ENCODE data around the gene NLE1. TPM values are rescaled to one million over a fixed set of nuclear protein-coding genes. Genes with fewer than 3 reads are reported as not detected.

NLE1 gene
- total and polyA plus RNA-seq, 2 donors from 2014 or later = 9.6 to 11.0 TPM

GRCh38 chr17:35084987-35085386 lies 57.1 kb downstream of the NLE1 start:
- Histone ChIP-seq H3K36me3 (ENCODE audit: control insufficient read depth in 2 of 3, insufficient read depth in 3 of 3, low read length in 3 of 3) (no peaks in the 10 kb centered on the region), H3K27me3 (ENCODE audit: control insufficient read depth, insufficient read depth, low read length) (no peaks in the 10 kb centered on the region), H3K4me3 (ENCODE audit: low read length in 3 of 3) (no peak overlapping the region), H3K9ac (ENCODE audit: low read length in 3 of 3) (no peak overlapping the region), H3K9me3 (ENCODE audit: control insufficient read depth in 2 of 3, insufficient read depth in 1 of 3, low read length in 3 of 3) (no peaks in the 10 kb centered on the region), H3K4me1 (ENCODE audit: control insufficient read depth in 2 of 3, insufficient read depth in 2 of 3, low read depth in 1 of 3, low read length in 3 of 3) (peaks cover 0 to 11% (median 8%) of the 10 kb centered on the region in 3 donors), H3K27ac (ENCODE audit: low read depth in 2 of 2, low read length in 2 of 2) (no peak overlapping the region)
- FAIRE-seq (no peak), DNase-seq (no peak)
- intact Hi-C loops (cut with DNase I) = no loop called here
- TF ChIP-seq CTCF (IDR thresholded peaks at IDR 0.05; ENCODE audit: borderline replicate concordance, extremely low read depth, insufficient read depth) = no peak

DNA sequence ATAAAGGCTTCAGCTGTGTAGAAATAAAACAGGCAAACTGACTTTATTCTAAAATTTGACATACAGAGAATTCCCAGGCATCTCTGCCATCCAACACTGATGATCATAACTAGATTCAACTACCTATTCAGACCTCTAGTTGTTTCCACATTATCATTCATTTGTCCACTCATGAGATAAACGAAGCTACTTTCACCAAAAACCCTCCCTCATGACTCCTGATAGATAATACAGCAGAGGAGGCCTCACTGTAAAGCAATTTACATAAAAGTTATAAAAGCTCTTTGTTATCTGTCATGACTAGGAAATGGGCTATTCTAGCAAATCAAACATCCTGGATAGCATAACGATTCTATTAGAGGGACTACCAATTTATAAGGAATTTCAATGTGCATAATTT lies 59.0 kb downstream of the NLE1 start:
- no peak for TF ChIP-seq CTCF (IDR thresholded peaks at IDR 0.05; ENCODE audit: borderline replicate concordance, extremely low read depth, insufficient read depth)
- DNase-seq (no peak), FAIRE-seq (no peak)
- H3K27ac ChIP-seq (ENCODE audit: low read depth in 2 of 2, low read length in 2 of 2) = no peak overlapping the region
- no peak overlapping the region for H3K4me3 ChIP-seq (ENCODE audit: low read length in 3 of 3)
- H3K9ac ChIP-seq (ENCODE audit: low read length in 3 of 3) = no peak overlapping the region
- no peaks in the 10 kb centered on the region for H3K27me3 ChIP-seq (ENCODE audit: control insufficient read depth, insufficient read depth, low read length)
- intact Hi-C loops (cut with DNase I) = no loop called here
- no peaks in the 10 kb centered on the region for H3K36me3 ChIP-seq (ENCODE audit: control insufficient read depth in 2 of 3, insufficient read depth in 3 of 3, low read length in 3 of 3)
- H3K9me3 ChIP-seq (ENCODE audit: control insufficient read depth in 2 of 3, insufficient read depth in 1 of 3, low read length in 3 of 3) = no peaks in the 10 kb centered on the region
- H3K4me1 ChIP-seq (ENCODE audit: control insufficient read depth in 2 of 3, insufficient read depth in 2 of 3, low read depth in 1 of 3, low read length in 3 of 3) = peaks cover 0 to 11% (median 2%) of the 10 kb centered on the region in 3 donors

DNA sequence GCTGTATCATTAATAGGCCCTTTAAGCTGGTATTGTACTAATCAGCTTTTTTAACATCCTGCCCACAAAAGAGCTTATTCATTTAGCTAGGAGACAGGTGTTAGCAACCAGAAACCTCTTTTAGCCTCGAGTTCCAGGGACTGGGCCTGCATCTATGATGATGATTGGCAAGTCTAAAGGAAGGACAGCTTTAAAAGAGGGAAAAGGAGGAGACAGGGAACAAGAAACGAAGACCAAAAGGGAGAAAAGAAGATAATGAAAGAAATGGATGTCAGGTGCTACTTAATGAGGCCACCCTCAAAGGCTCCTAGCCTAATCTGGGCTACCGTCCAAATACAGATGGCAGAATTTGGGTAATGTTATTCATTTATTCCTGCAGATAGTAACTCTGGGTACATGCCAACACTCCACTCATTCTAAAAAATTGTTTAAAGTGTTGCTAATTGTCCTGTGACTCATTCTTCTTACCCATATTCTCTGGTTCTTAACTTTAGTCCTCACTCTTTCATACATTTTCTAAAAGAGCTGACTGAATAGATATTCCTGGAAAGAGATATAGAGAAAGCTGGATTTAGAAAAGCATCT lies 59.9 kb downstream of the NLE1 start:
- H3K9me3 ChIP-seq (ENCODE audit: control insufficient read depth in 2 of 3, insufficient read depth in 1 of 3, low read length in 3 of 3) = no peaks in the 10 kb centered on the region
- H3K27me3 ChIP-seq (ENCODE audit: control insufficient read depth, insufficient read depth, low read length) = no peaks in the 10 kb centered on the region
- TF ChIP-seq CTCF (IDR thresholded peaks at IDR 0.05; ENCODE audit: borderline replicate concordance, extremely low read depth, insufficient read depth) = no peak
- DNase-seq = no peak
- no peak overlapping the region for H3K4me3 ChIP-seq (ENCODE audit: low read length in 3 of 3)
- H3K27ac ChIP-seq (ENCODE audit: low read depth in 2 of 2, low read length in 2 of 2) = peak overlapping the region in 1 of 2 donors; percentile 55
- H3K9ac ChIP-seq (ENCODE audit: low read length in 3 of 3) = no peak overlapping the region
- intact Hi-C loops (cut with DNase I) = no loop called here
- H3K4me1 ChIP-seq (ENCODE audit: control insufficient read depth in 2 of 3, insufficient read depth in 2 of 3, low read depth in 1 of 3, low read length in 3 of 3) = peaks cover 0 to 11% (median 0%) of the 10 kb centered on the region in 3 donors
- no peak for FAIRE-seq
- no peaks in the 10 kb centered on the region for H3K36me3 ChIP-seq (ENCODE audit: control insufficient read depth in 2 of 3, insufficient read depth in 3 of 3, low read length in 3 of 3)

- Histone ChIP-seq H3K27me3 (ENCODE audit: control insufficient read depth, insufficient read depth, low read length) (no peaks in the 10 kb centered on the region), H3K36me3 (ENCODE audit: control insufficient read depth in 2 of 3, insufficient read depth in 3 of 3, low read length in 3 of 3) (no peaks in the 10 kb centered on the region), H3K4me1 (ENCODE audit: control insufficient read depth in 2 of 3, insufficient read depth in 2 of 3, low read depth in 1 of 3, low read length in 3 of 3) (peaks cover 0 to 11% (median 0%) of the 10 kb centered on the region in 3 donors), H3K4me3 (ENCODE audit: low read length in 3 of 3) (no peak overlapping the region), H3K27ac (ENCODE audit: low read depth in 2 of 2, low read length in 2 of 2) (no peak overlapping the region), H3K9me3 (ENCODE audit: control insufficient read depth in 2 of 3, insufficient read depth in 1 of 3, low read length in 3 of 3) (no peaks in the 10 kb centered on the region), H3K9ac (ENCODE audit: low read length in 3 of 3) (no peak overlapping the region)
- no peak for FAIRE-seq
- intact Hi-C loops (cut with DNase I) = no loop called here
- TF ChIP-seq CTCF (IDR thresholded peaks at IDR 0.05; ENCODE audit: borderline replicate concordance, extremely low read depth, insufficient read depth) = no peak
- DNase-seq = no peak
Observed at GRCh38 chr17:35081638-35082037, 60.5 kb downstream of the NLE1 start.

Measured in kidney (tissue), 14 donors.